Fibroblast of lung (primary cell): Measurements from ENCODE around the gene C3orf20.

ENCODE experiments used
- CTCF ChIP-seq, 2 donors: IDR thresholded peaks in 1 of 2; conservative IDR thresholded peaks in 1 of 2; 1 replicate in 1 of 2; 2 replicates in 1 of 2; pipeline ENCODE4 v1.5.1; 2011 to 2012; ENCODE audit warnings: low read length in 2 of 2, control low read depth in 1 of 2, inconsistent platforms in 1 of 2, low read depth in 1 of 2, mild to moderate bottlenecking in 1 of 2
- EZH2 ChIP-seq: IDR thresholded peaks from 2 replicates; pipeline ENCODE4 v1.5.1; 2012; ENCODE audit warnings: low read length, control low read depth, mild to moderate bottlenecking; ENCODE audit errors: missing control alignments

DNA sequence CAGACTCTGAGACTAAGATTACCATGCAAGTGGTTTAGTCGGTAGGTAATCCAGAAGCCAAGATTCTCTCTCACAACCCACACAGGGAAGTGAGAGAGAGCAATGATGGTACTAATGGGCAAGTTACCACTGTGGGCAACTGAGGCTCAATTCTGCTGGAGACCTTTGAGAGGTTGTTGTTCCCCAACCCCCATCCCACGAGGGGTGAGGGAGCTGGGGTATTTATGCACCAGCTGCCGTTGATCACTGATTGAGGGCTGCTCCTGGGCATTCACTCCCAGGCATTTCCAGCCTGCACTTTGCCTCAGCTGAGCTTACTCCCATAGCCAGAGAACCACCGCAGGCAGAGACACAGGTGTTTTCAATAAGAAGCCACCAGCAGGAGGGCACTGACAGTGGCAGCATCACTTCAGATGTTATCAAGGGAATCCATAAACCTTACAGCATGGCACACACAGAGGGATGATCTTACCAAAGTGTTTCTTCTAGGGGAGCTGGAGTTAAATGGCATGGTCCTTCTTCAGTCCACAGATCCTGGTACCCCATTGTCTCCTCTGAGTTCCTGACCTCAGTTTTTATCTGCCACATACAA lies 38.3 kb upstream of the C3orf20 start:
- no peak for TF ChIP-seq CTCF (conservative IDR thresholded peaks at IDR 0.05 in 1 of 2, IDR thresholded peaks at IDR 0.05 in 1 of 2; ENCODE audit: low read depth in 1 of 2, low read length in 2 of 2)
- no peak for TF ChIP-seq EZH2
